ENCODE measurements around the gene BEST1. TPM values are rescaled to one million over a fixed set of nuclear protein-coding genes. Genes with fewer than 3 reads are reported as not detected.
A peak's percentile ranks its signal among the peaks of the same experiment; 100 is the strongest.

The BEST1 gene
- total RNA-seq, 1 experiment from 2014 or later = 0.22 TPM

GRCh38 chr11:61954851-61955421, 4.8 kb downstream of the BEST1 start:
- Histone ChIP-seq H3F3A (ENCODE audit: low read length, unreplicated experiment) (no peaks in the 10 kb centered on the region), H3K9me2 (replicated peaks; ENCODE audit: low read length) (no peaks in the 10 kb centered on the region), H3K79me2 (ENCODE audit: low read length) (no peaks in the 10 kb centered on the region), H4K20me1 (ENCODE audit: low read length) (no peaks in the 10 kb centered on the region), H3K4me1 (ENCODE audit: insufficient read depth, low read length) (peaks cover 8% of the 10 kb centered on the region), H3K4me3 (ENCODE audit: low read length) (no peak overlapping the region), H3K9ac (ENCODE audit: low read length) (no peak overlapping the region), H3K27ac (ENCODE audit: low read length) (no peak overlapping the region), H3K36me3 (ENCODE audit: low read depth, low read length) (no peaks in the 10 kb centered on the region), H3K9me3 (ENCODE audit: low read length) (no peaks in the 10 kb centered on the region), H3K27me3 (ENCODE audit: low read length) (no peaks in the 10 kb centered on the region), H2AFZ (ENCODE audit: low read length) (0 out of 2 replicates have a peak overlapping the region, but pooled peaks have one; percentile 14), H3K4me2 (ENCODE audit: low read length) (no peak overlapping the region)
- ATAC-seq (peak; percentile 28; the same call in 1 of the 2 replicates), DNase-seq (no peak)
- CTCF ChIA-PET = interaction anchor here (0.6 kb wide), 1 partner anchor 84 kb away, joined by 3 read pairs; no protein-coding TSS in a partner anchor
- BruUV-seq (replicated peaks) = no TSS peak
- intact Hi-C loops (cut with micrococcal nuclease) = loop anchor here (1.0 kb wide), 1 partner anchor 99 kb away; no protein-coding TSS in a partner anchor
- TF ChIP-seq EZH2phosphoT487 (IDR thresholded peaks at IDR 0.05; ENCODE audit: borderline replicate concordance, low read length) (no peak), EZH2 (IDR thresholded peaks at IDR 0.05; ENCODE audit: low read length, unreplicated experiment) (no peak)
- TF ChIP-seq, protein P1, sequence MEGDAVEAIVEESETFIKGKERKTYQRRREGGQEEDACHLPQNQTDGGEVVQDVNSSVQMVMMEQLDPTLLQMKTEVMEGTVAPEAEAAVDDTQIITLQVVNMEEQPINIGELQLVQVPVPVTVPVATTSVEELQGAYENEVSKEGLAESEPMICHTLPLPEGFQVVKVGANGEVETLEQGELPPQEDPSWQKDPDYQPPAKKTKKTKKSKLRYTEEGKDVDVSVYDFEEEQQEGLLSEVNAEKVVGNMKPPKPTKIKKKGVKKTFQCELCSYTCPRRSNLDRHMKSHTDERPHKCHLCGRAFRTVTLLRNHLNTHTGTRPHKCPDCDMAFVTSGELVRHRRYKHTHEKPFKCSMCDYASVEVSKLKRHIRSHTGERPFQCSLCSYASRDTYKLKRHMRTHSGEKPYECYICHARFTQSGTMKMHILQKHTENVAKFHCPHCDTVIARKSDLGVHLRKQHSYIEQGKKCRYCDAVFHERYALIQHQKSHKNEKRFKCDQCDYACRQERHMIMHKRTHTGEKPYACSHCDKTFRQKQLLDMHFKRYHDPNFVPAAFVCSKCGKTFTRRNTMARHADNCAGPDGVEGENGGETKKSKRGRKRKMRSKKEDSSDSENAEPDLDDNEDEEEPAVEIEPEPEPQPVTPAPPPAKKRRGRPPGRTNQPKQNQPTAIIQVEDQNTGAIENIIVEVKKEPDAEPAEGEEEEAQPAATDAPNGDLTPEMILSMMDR (conservative IDR thresholded peaks at IDR 0.05; ENCODE audit: low read depth, low read length) = no peak
- POLR2A ChIA-PET (ENCODE audit: unreplicated experiment) = no interaction called here

- H3K4me1 ChIP-seq (ENCODE audit: insufficient read depth, low read length) = peaks cover 8% of the 10 kb centered on the region
- POLR2A ChIA-PET (ENCODE audit: unreplicated experiment) = no interaction called here
- no peaks in the 10 kb centered on the region for H3K79me2 ChIP-seq (ENCODE audit: low read length)
- no peaks in the 10 kb centered on the region for H3K9me3 ChIP-seq (ENCODE audit: low read length)
- intact Hi-C loops (cut with micrococcal nuclease) = no loop called here
- H3F3A ChIP-seq (ENCODE audit: low read length, unreplicated experiment) = no peaks in the 10 kb centered on the region
- DNase-seq = no peak
- CTCF ChIA-PET = interaction anchor here (0.6 kb wide), 1 partner anchor 85 kb away, joined by 3 read pairs; no protein-coding TSS in a partner anchor
- TF ChIP-seq EZH2phosphoT487 (IDR thresholded peaks at IDR 0.05; ENCODE audit: borderline replicate concordance, low read length) = no peak
- no peak for TF ChIP-seq EZH2 (IDR thresholded peaks at IDR 0.05; ENCODE audit: low read length, unreplicated experiment)
- TF ChIP-seq, protein P1 (conservative IDR thresholded peaks at IDR 0.05; ENCODE audit: low read depth, low read length) = no peak
- no peak for ATAC-seq
- no peak overlapping the region for H3K9ac ChIP-seq (ENCODE audit: low read length)
- no peaks in the 10 kb centered on the region for H3K36me3 ChIP-seq (ENCODE audit: low read depth, low read length)
- no peak overlapping the region for H3K4me3 ChIP-seq (ENCODE audit: low read length)
- no TSS peak for BruUV-seq (replicated peaks)
- no peaks in the 10 kb centered on the region for H3K27me3 ChIP-seq (ENCODE audit: low read length)
- H2AFZ ChIP-seq (ENCODE audit: low read length) = no peak overlapping the region
- H3K9me2 ChIP-seq (replicated peaks; ENCODE audit: low read length) = no peaks in the 10 kb centered on the region
- H4K20me1 ChIP-seq (ENCODE audit: low read length) = no peaks in the 10 kb centered on the region
- H3K4me2 ChIP-seq (ENCODE audit: low read length) = no peak overlapping the region
- H3K27ac ChIP-seq (ENCODE audit: low read length) = no peak overlapping the region
Observed at GRCh38 chr11:61955422-61956135, 5.4 kb downstream of the BEST1 start.

Measured in PC-3 (cell line).